ENCODE data around the gene PTTG1. TPM values are rescaled to one million over a fixed set of nuclear protein-coding genes. Genes with fewer than 3 reads are reported as not detected.
A peak's percentile ranks its signal among the peaks of the same experiment; 100 is the strongest.
"Not testable (repeated sequence)": the region's sequence is repeated elsewhere in the genome, so short reads cannot be mapped to it uniquely, and the experiment has no call there.

PTTG1 gene
- polyA plus RNA-seq, 1 donor from 2014 or later, result 19.1 TPM

- H3K4me1 Mint-ChIP-seq, result peaks cover 12 to 16% (median 13%) of the 10 kb centered on the region in 3 donors
- peak overlapping the region in 3 of 4 donors; percentile 88 to 96 (median 96) for H3K4me3 Mint-ChIP-seq
- H3K27me3 Mint-ChIP-seq, result no peaks in the 10 kb centered on the region
Measured at GRCh38 chr5:160398806-160399205, 22.8 kb upstream of the PTTG1 start.

GRCh38 chr5:160399402-160400353 is 22.0 kb upstream of the PTTG1 start, which contains the start of gene FAM200C:
TSS of gene FAM200C (minus strand) at chr5:160400054. CDS start at chr5:160395490, 4,564 bp downstream.
- H3K27ac Mint-ChIP-seq, result peak within 1 kb of the TSS; percentile 74 to 96 (median 86)
- H3K4me3 Mint-ChIP-seq, result peak within 1 kb of the TSS; percentile 88 to 96 (median 93)
- no peaks in the 10 kb centered on the region for H3K9me3 Mint-ChIP-seq
- peaks cover 5% of the 10 kb centered on the region for H3K36me3 Mint-ChIP-seq
- H3K27me3 Mint-ChIP-seq, result no peaks in the 10 kb centered on the region
- H3K4me1 Mint-ChIP-seq, result peaks cover 12 to 16% (median 13%) of the 10 kb centered on the region in 3 donors

More at GRCh38 chr5:160398806-160399205, 22.8 kb upstream of the PTTG1 start:
- H3K36me3 Mint-ChIP-seq, result peaks cover 5% of the 10 kb centered on the region
- no peaks in the 10 kb centered on the region for H3K9me3 Mint-ChIP-seq
- H3K27ac Mint-ChIP-seq, result peak overlapping the region in 1 of 3 donors; percentile 74

- Mint-ChIP-seq H3K27me3 (no peaks in the 10 kb centered on the region), H3K4me3 (peak within 1 kb of the TSS; percentile 96 to 100 (median 98)), H3K27ac (peak within 1 kb of the TSS; percentile 97 to 100 (median 98)), H3K36me3 (no peaks in the 10 kb centered on the region), H3K9me3 (no peaks in the 10 kb centered on the region), H3K4me1 (peaks cover 32 to 55% (median 54%) of the 10 kb centered on the region in 3 donors)
Measured at GRCh38 chr5:160418561-160419457, 2.8 kb upstream of the PTTG1 start, which contains the start of gene SLU7. TSS of gene SLU7 (minus strand) at chr5:160419081. CDS start at chr5:160415294, 3,787 bp downstream.

- Mint-ChIP-seq H3K27me3 (no peaks in the 10 kb centered on the region), H3K36me3 (peaks cover under 1% of the 10 kb centered on the region), H3K4me1 (peaks cover 37 to 63% (median 59%) of the 10 kb centered on the region in 3 donors), H3K27ac (peak overlapping the region; percentile 97 to 100 (median 98)), H3K9me3 (no peaks in the 10 kb centered on the region), H3K4me3 (peak overlapping the region; percentile 96 to 100 (median 98))
Measured at GRCh38 chr5:160419458-160420330, 2.0 kb upstream of the PTTG1 start.

GRCh38 chr5:160420331-160420610 is 1.4 kb upstream of the PTTG1 start:
- H3K4me1 Mint-ChIP-seq, result peaks cover 41 to 69% (median 65%) of the 10 kb centered on the region in 3 donors
- peak overlapping the region; percentile 96 to 100 (median 98) for H3K4me3 Mint-ChIP-seq
- H3K27me3 Mint-ChIP-seq, result no peaks in the 10 kb centered on the region
- no peaks in the 10 kb centered on the region for H3K9me3 Mint-ChIP-seq
- peak overlapping the region in 1 of 3 donors; percentile 98 for H3K27ac Mint-ChIP-seq
- H3K36me3 Mint-ChIP-seq, result peaks cover 2% of the 10 kb centered on the region

GRCh38 chr5:160423099-160423498 is 1.4 kb downstream of the PTTG1 start:
- Mint-ChIP-seq H3K4me3 (peak overlapping the region; percentile 44 to 99 (median 82)), H3K4me1 (peaks cover 38 to 60% (median 49%) of the 10 kb centered on the region in 3 donors), H3K27ac (peak overlapping the region; percentile 53 to 82 (median 72)), H3K36me3 (peaks cover 2% of the 10 kb centered on the region), H3K9me3 (no peaks in the 10 kb centered on the region), H3K27me3 (no peaks in the 10 kb centered on the region)

- no peak overlapping the region for H3K27ac Mint-ChIP-seq
- H3K4me3 Mint-ChIP-seq, result no peak overlapping the region
- H3K4me1 Mint-ChIP-seq, result peaks cover 26 to 33% (median 32%) of the 10 kb centered on the region in 3 donors
- no peaks in the 10 kb centered on the region for H3K27me3 Mint-ChIP-seq
- H3K36me3 Mint-ChIP-seq, result peaks cover 4% of the 10 kb centered on the region
- no peaks in the 10 kb centered on the region for H3K9me3 Mint-ChIP-seq
Measured at GRCh38 chr5:160427607-160428006, 6.0 kb downstream of the PTTG1 start.

- Mint-ChIP-seq H3K9me3 (no peaks in the 10 kb centered on the region), H3K4me3 (no peak overlapping the region), H3K27me3 (no peaks in the 10 kb centered on the region), H3K36me3 (peaks cover 2% of the 10 kb centered on the region), H3K27ac (no peak overlapping the region), H3K4me1 (peaks cover 22 to 30% (median 25%) of the 10 kb centered on the region in 3 donors)
Measured at GRCh38 chr5:160432196-160432595, 10.5 kb downstream of the PTTG1 start.

GRCh38 chr5:160432787-160433186 is 11.1 kb downstream of the PTTG1 start:
- no peaks in the 10 kb centered on the region for H3K9me3 Mint-ChIP-seq
- peaks cover 22 to 30% (median 25%) of the 10 kb centered on the region in 3 donors for H3K4me1 Mint-ChIP-seq
- H3K27me3 Mint-ChIP-seq, result no peaks in the 10 kb centered on the region
- H3K36me3 Mint-ChIP-seq, result peaks cover 2% of the 10 kb centered on the region
- H3K4me3 Mint-ChIP-seq, result peak overlapping the region in 1 of 4 donors; percentile 65
- no peak overlapping the region for H3K27ac Mint-ChIP-seq

- H3K36me3 Mint-ChIP-seq, result peaks cover 2% of the 10 kb centered on the region
- no peaks in the 10 kb centered on the region for H3K9me3 Mint-ChIP-seq
- H3K4me1 Mint-ChIP-seq, result peaks cover 26 to 33% (median 26%) of the 10 kb centered on the region in 3 donors
- peak overlapping the region; percentile 30 to 91 (median 56) for H3K4me3 Mint-ChIP-seq
- H3K27ac Mint-ChIP-seq, result peak overlapping the region in 1 of 3 donors; percentile 0
- no peaks in the 10 kb centered on the region for H3K27me3 Mint-ChIP-seq
Measured at GRCh38 chr5:160434022-160434531, 12.4 kb downstream of the PTTG1 start.

GRCh38 chr5:160435532-160435931 is 13.9 kb downstream of the PTTG1 start:
- H3K36me3 Mint-ChIP-seq, result peaks cover 2% of the 10 kb centered on the region
- peak overlapping the region in 1 of 4 donors; percentile 59 for H3K4me3 Mint-ChIP-seq
- H3K27ac Mint-ChIP-seq, result no peak overlapping the region
- H3K27me3 Mint-ChIP-seq, result no peaks in the 10 kb centered on the region
- peaks cover 28 to 36% (median 28%) of the 10 kb centered on the region in 3 donors for H3K4me1 Mint-ChIP-seq
- H3K9me3 Mint-ChIP-seq, result no peaks in the 10 kb centered on the region

GRCh38 chr5:160436017-160436416 is 14.4 kb downstream of the PTTG1 start:
- no peak overlapping the region for H3K4me3 Mint-ChIP-seq
- no peaks in the 10 kb centered on the region for H3K27me3 Mint-ChIP-seq
- peaks cover 2% of the 10 kb centered on the region for H3K36me3 Mint-ChIP-seq
- peaks cover 26 to 34% (median 28%) of the 10 kb centered on the region in 3 donors for H3K4me1 Mint-ChIP-seq
- H3K9me3 Mint-ChIP-seq, result no peaks in the 10 kb centered on the region
- H3K27ac Mint-ChIP-seq, result no peak overlapping the region

GRCh38 chr5:160436661-160437060 is 15.0 kb downstream of the PTTG1 start:
- Mint-ChIP-seq H3K27ac (peak overlapping the region in 1 of 3 donors; percentile 19), H3K4me1 (peaks cover 24 to 34% (median 26%) of the 10 kb centered on the region in 3 donors)
- not testable (repeated sequence) for H3K27me3 Mint-ChIP-seq, H3K9me3 Mint-ChIP-seq, H3K36me3 Mint-ChIP-seq, H3K4me3 Mint-ChIP-seq

All from IgD-negative memory B cell (primary cell).